Astrocyte (in vitro differentiated cells and primary cell): ENCODE data around the gene PPL. TPM values are rescaled to one million over a fixed set of nuclear protein-coding genes. Genes with fewer than 3 reads are reported as not detected.
A peak's percentile ranks its signal among the peaks of the same experiment; 100 is the strongest.

ENCODE experiments used
- DNase-seq: peaks from one replicate; pipeline ENCODE4 v3.0.0-alpha.2; 2010; ENCODE audit warnings: low read depth
- FAIRE-seq: peaks from 2 replicates; lab custom pipeline; 2011; peaks lifted over from hg19 to GRCh38; lab: Jason Lieb, UNC
- H2AFZ ChIP-seq: 2 replicates; pipeline ENCODE4 v1.6.0; 2012; ENCODE audit warnings: low read depth, low read length, inconsistent platforms
- H3K27ac ChIP-seq: 2 replicates; pipeline ENCODE4 v1.5.1; 2011; ENCODE audit warnings: low read depth, low read length, inconsistent platforms
- H3K27me3 ChIP-seq: 2 replicates; pipeline ENCODE4 v1.6.0; 2011; ENCODE audit warnings: low read length, inconsistent platforms; ENCODE audit not compliant: insufficient read depth
- H3K36me3 ChIP-seq: 2 replicates; pipeline ENCODE4 v1.5.1; 2011; ENCODE audit warnings: low read length, inconsistent platforms; ENCODE audit not compliant: insufficient read depth
- H3K4me1 ChIP-seq: 2 replicates; pipeline ENCODE4 v1.5.1; 2011; ENCODE audit warnings: low read length, inconsistent platforms; ENCODE audit not compliant: insufficient read depth
- H3K4me2 ChIP-seq: 2 replicates; pipeline ENCODE4 v1.6.0; 2012; ENCODE audit warnings: low read length, inconsistent platforms
- H3K4me3 ChIP-seq: 2 replicates; pipeline ENCODE4 v1.5.1; 2011; ENCODE audit warnings: low read depth, mild to moderate bottlenecking, low read length, inconsistent platforms; ENCODE audit not compliant: insufficient read depth
- H3K79me2 ChIP-seq: 2 replicates; pipeline ENCODE4 v1.6.0; 2012; ENCODE audit warnings: mild to moderate bottlenecking, low read length, inconsistent platforms; ENCODE audit not compliant: insufficient read depth
- H3K9ac ChIP-seq: 2 replicates; pipeline ENCODE4 v1.6.0; 2012; ENCODE audit warnings: mild to moderate bottlenecking, low read length, inconsistent platforms
- H3K9me3 ChIP-seq: 2 replicates; pipeline ENCODE4 v1.5.1; 2012; ENCODE audit warnings: low read depth, mild to moderate bottlenecking, low read length, inconsistent platforms; ENCODE audit not compliant: insufficient read depth
- H4K20me1 ChIP-seq: 2 replicates; pipeline ENCODE4 v1.6.0; 2012; ENCODE audit warnings: low read length, inconsistent platforms; ENCODE audit not compliant: insufficient read depth
- H3K27ac Mint-ChIP-seq: one replicate; pipeline ENCODE4 v1.8.0; 2021; ENCODE audit warnings: mild to moderate bottlenecking, mixed read lengths; ENCODE audit not compliant: unreplicated experiment
- H3K27me3 Mint-ChIP-seq: one replicate; pipeline ENCODE4 v1.8.0; 2021; ENCODE audit warnings: low read depth, mixed read lengths; ENCODE audit not compliant: unreplicated experiment
- H3K36me3 Mint-ChIP-seq: one replicate; pipeline ENCODE4 v1.8.0; 2021; ENCODE audit warnings: low read depth, mixed read lengths; ENCODE audit not compliant: unreplicated experiment
- H3K4me1 Mint-ChIP-seq: one replicate; pipeline ENCODE4 v1.8.0; 2021; ENCODE audit warnings: low read depth, mixed read lengths; ENCODE audit not compliant: unreplicated experiment
- H3K4me3 Mint-ChIP-seq: one replicate; pipeline ENCODE4 v1.8.0; 2021; ENCODE audit warnings: mild to moderate bottlenecking, moderate library complexity, mixed read lengths; ENCODE audit not compliant: unreplicated experiment
- H3K9me3 Mint-ChIP-seq: one replicate; pipeline ENCODE4 v1.8.0; 2021; ENCODE audit warnings: mild to moderate bottlenecking, mixed read lengths; ENCODE audit not compliant: unreplicated experiment
- EZH2 ChIP-seq: IDR thresholded peaks from 2 replicates; pipeline ENCODE4 v1.6.1; 2012; ENCODE audit warnings: mild to moderate bottlenecking, low read length, inconsistent platforms; ENCODE audit not compliant: insufficient read depth
- total RNA-seq: library from RNA; stranded (reverse); gene quantifications from 2 replicates; pipeline ENCODE4 v1.2.1, GENCODE V29; 2021
- TF ChIP-seq, protein P1 (sequence below): IDR thresholded peaks from 2 replicates; pipeline ENCODE4 v1.5.1; 2011; ENCODE audit warnings: low read depth, mild to moderate bottlenecking, inconsistent platforms, low read length, moderate library complexity; ENCODE audit not compliant: insufficient read depth

Gene PPL
- total RNA-seq, 1 donor from 2014 or later, result 12.3 TPM

DNA sequence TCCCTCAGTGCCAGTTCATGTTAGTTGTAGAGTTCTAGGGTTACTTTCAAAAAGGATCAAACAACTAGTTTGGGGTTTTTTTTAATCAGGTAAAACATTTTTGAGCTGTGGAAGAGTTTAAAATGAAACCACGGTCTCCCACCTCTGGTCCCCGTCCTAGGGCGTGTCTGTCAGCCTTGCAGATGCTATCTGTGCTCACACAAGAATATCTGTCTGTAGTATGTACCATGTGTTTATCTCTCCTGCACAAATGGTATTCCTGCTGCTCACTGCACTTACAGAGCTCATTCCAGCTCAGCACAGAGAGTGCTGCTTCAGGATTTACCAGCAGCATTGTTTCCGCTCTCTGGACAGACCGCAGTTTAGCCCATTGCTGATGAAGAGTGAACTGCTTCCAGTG is 50.8 kb downstream of the PPL start:
- no peaks in the 10 kb centered on the region for H3K79me2 ChIP-seq
- H3K27ac Mint-ChIP-seq, result peak overlapping the region; percentile 26

DNA sequence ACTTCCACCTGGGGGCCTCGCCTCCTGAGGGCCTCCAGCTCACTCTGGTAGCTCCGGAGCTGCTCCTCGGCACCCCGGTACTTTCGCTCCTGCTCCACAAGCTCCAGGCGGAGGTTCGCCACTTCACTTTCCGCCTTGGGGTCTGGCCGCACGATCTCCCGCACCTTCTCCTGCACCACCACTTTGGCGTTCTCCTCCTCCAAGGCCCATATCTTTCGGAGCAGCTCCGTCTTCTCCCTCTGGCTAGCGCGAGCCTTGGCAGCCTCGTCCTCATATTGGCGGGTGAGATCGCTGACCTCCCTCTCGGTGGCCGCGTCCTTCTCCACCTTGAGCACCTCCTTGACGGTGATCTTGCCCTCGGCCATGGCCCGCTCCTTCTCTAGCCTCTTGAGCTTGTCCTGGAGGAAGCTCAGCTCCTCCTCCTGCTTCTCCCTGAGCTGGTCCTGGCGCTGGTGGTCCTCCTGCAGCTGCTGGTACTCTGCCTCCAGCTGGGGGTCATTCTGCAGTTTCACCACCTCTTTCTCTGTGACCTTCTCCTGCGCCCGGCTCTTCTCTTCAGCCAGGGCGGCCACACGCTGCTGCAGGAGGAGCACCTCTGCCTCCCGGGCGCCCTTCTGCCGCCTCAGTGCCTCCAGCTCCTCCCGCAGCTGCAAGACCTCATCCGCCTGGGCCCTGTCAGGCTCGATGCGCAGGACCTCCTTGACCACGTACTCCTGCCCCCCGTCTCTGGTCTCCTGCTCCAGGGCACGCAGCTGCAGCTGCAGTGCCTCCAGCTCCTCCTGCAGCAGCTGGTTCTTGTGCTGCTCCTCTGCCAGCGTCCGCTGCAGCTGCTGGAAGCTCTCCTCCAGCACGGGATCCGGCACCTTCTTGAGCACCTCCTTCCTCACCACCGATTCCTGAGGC is 51.7 kb downstream of the PPL start:
- no peak overlapping the region for H3K27ac ChIP-seq
- H3K27me3 ChIP-seq, result no peaks in the 10 kb centered on the region
- H3K4me3 ChIP-seq, result no peak overlapping the region
- H3K79me2 ChIP-seq, result no peaks in the 10 kb centered on the region
- peak overlapping the region; percentile 77 for H3K27ac Mint-ChIP-seq
- peaks cover 53% of the 10 kb centered on the region for H4K20me1 ChIP-seq
- no peak overlapping the region for H3K9ac ChIP-seq
- peaks cover 23% of the 10 kb centered on the region for H3K36me3 ChIP-seq
- peaks cover 48% of the 10 kb centered on the region for H3K36me3 Mint-ChIP-seq
- peaks cover 39% of the 10 kb centered on the region for H3K4me1 Mint-ChIP-seq
- no peak overlapping the region for H3K4me2 ChIP-seq
- TF ChIP-seq, protein P1, sequence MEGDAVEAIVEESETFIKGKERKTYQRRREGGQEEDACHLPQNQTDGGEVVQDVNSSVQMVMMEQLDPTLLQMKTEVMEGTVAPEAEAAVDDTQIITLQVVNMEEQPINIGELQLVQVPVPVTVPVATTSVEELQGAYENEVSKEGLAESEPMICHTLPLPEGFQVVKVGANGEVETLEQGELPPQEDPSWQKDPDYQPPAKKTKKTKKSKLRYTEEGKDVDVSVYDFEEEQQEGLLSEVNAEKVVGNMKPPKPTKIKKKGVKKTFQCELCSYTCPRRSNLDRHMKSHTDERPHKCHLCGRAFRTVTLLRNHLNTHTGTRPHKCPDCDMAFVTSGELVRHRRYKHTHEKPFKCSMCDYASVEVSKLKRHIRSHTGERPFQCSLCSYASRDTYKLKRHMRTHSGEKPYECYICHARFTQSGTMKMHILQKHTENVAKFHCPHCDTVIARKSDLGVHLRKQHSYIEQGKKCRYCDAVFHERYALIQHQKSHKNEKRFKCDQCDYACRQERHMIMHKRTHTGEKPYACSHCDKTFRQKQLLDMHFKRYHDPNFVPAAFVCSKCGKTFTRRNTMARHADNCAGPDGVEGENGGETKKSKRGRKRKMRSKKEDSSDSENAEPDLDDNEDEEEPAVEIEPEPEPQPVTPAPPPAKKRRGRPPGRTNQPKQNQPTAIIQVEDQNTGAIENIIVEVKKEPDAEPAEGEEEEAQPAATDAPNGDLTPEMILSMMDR, result no peak
- no peak for TF ChIP-seq EZH2
- no peaks in the 10 kb centered on the region for H3K9me3 ChIP-seq
- no peak overlapping the region for H3K4me3 Mint-ChIP-seq
- peaks cover 20% of the 10 kb centered on the region for H3K4me1 ChIP-seq
- no peaks in the 10 kb centered on the region for H3K27me3 Mint-ChIP-seq
- no peaks in the 10 kb centered on the region for H3K9me3 Mint-ChIP-seq
- no peak for DNase-seq
- H2AFZ ChIP-seq, result no peak overlapping the region
- FAIRE-seq, result no peak

More for the DNA sequence above, 50.8 kb downstream of the PPL start:
- no peaks in the 10 kb centered on the region for H3K9me3 Mint-ChIP-seq
- TF ChIP-seq EZH2, result no peak
- TF ChIP-seq, protein P1, result no peak
- H3K27ac ChIP-seq, result no peak overlapping the region
- H4K20me1 ChIP-seq, result peaks cover 53% of the 10 kb centered on the region
- no peaks in the 10 kb centered on the region for H3K9me3 ChIP-seq
- H3K4me1 Mint-ChIP-seq, result peaks cover 39% of the 10 kb centered on the region
- H3K36me3 Mint-ChIP-seq, result peaks cover 48% of the 10 kb centered on the region
- H3K4me3 Mint-ChIP-seq, result peak overlapping the region; percentile 60
- peaks cover 20% of the 10 kb centered on the region for H3K4me1 ChIP-seq
- no peaks in the 10 kb centered on the region for H3K27me3 Mint-ChIP-seq
- H3K27me3 ChIP-seq, result no peaks in the 10 kb centered on the region
- no peak overlapping the region for H2AFZ ChIP-seq
- H3K9ac ChIP-seq, result no peak overlapping the region
- DNase-seq (no peak), FAIRE-seq (no peak)
- H3K36me3 ChIP-seq, result peaks cover 14% of the 10 kb centered on the region
- no peak overlapping the region for H3K4me3 ChIP-seq
- no peak overlapping the region for H3K4me2 ChIP-seq

DNA sequence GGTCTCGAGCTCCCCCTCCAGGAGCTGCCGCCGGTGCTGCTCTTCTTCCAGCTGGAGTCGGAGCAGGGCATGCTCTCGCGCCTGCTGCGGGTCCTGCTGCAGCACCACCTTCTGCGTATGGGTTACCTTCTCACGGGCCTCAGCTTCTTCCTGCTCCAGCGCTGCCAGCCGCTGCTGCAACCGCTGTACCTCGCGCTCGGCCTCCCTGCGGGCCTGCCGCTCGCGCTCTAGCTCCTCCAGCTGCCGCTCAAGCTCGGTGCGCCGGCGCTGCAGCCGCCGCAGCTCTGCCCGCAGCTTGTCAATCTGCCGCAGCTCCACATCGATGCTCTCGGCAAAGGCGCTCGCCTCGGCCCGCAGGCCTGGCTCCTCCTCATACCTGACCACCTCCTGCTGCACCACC is 52.7 kb downstream of the PPL start:
- H3K27ac ChIP-seq, result no peak overlapping the region
- Mint-ChIP-seq H3K27me3 (no peaks in the 10 kb centered on the region), H3K36me3 (peaks cover 48% of the 10 kb centered on the region), H3K4me1 (peaks cover 39% of the 10 kb centered on the region), H3K9me3 (no peaks in the 10 kb centered on the region), H3K27ac (no peak overlapping the region), H3K4me3 (peak overlapping the region; percentile 45)
- no peaks in the 10 kb centered on the region for H3K79me2 ChIP-seq
- H3K27me3 ChIP-seq, result no peaks in the 10 kb centered on the region
- peaks cover 57% of the 10 kb centered on the region for H4K20me1 ChIP-seq
- no peak overlapping the region for H3K9ac ChIP-seq
- no peak overlapping the region for H2AFZ ChIP-seq
- H3K4me3 ChIP-seq, result no peak overlapping the region
- TF ChIP-seq, protein P1, result no peak
- TF ChIP-seq EZH2, result no peak
- DNase-seq (no peak), FAIRE-seq (no peak)
- H3K4me2 ChIP-seq, result no peak overlapping the region
- peaks cover 32% of the 10 kb centered on the region for H3K36me3 ChIP-seq
- H3K4me1 ChIP-seq, result peaks cover 20% of the 10 kb centered on the region
- no peaks in the 10 kb centered on the region for H3K9me3 ChIP-seq
